Effector memory CD8-positive, alpha-beta T cell (primary cell): ENCODE data around the gene FMNL2.

Source experiments
- ATAC-seq: fragments of 150-1000 bp; cut with Tn5 transposase; replicated peaks from 2 replicates; pipeline ENCODE4 v1.10.0; 2021; ENCODE audit warnings: mild to moderate bottlenecking, moderate library complexity
- DNase-seq, 3 experiments: peaks; one replicate each; pipeline ENCODE4 v3.0.0; 2021
- H3K27ac Mint-ChIP-seq, 2 donors: one replicate each; pipeline ENCODE4 v1.8.0; 2022; ENCODE audit warnings: mild to moderate bottlenecking in 2 of 2, mixed read lengths in 2 of 2, moderate library complexity in 2 of 2
- H3K27me3 Mint-ChIP-seq, 2 donors: one replicate each; pipeline ENCODE4 v1.8.0; 2022; ENCODE audit warnings: mixed read lengths in 2 of 2
- H3K36me3 Mint-ChIP-seq: one replicate; pipeline ENCODE4 v1.8.0; 2022; ENCODE audit warnings: mild to moderate bottlenecking, moderate library complexity, mixed read lengths; ENCODE audit not compliant: insufficient read depth
- H3K4me1 Mint-ChIP-seq, 2 donors: one replicate each; pipeline ENCODE4 v1.8.0; 2022; ENCODE audit warnings: low read depth in 2 of 2, mixed read lengths in 2 of 2
- H3K4me3 Mint-ChIP-seq, 2 donors: one replicate each; pipeline ENCODE4 v1.8.0; 2022; ENCODE audit warnings: mild to moderate bottlenecking in 2 of 2, mixed read lengths in 2 of 2, moderate library complexity in 2 of 2
- H3K9me3 Mint-ChIP-seq, 2 donors: one replicate each; pipeline ENCODE4 v1.8.0; 2022; ENCODE audit warnings: mixed read lengths in 2 of 2

Gene FMNL2

GRCh38 chr2:152347076-152347475 is 12.1 kb downstream of the FMNL2 start:
- no peak for ATAC-seq
- Mint-ChIP-seq H3K4me1 (no peaks in the 10 kb centered on the region), H3K9me3 (no peaks in the 10 kb centered on the region), H3K27me3 (no peaks in the 10 kb centered on the region), H3K27ac (no peak overlapping the region), H3K36me3 (no peaks in the 10 kb centered on the region), H3K4me3 (no peak overlapping the region)
- no peak for DNase-seq

DNA sequence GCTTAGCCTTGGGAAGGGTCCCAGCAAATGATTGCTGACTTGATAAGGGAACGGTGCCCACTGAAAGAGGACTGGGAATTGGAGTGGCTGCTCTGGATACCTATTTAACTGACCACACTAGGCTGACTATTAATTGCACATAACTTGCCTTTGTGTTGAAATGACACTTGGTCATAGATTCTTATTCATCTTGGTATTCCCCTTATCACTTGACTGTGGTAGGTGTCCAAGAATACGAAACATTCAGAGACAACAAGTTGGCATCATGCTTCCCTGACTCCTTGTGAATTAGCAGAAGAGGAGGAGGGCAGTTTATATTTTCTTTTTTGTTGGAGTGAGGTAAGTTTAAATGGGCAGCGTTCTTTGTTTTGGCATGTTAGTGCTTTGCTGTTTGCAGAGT is 13.4 kb downstream of the FMNL2 start:
- H3K27me3 Mint-ChIP-seq: no peaks in the 10 kb centered on the region
- no peak overlapping the region for H3K27ac Mint-ChIP-seq
- H3K9me3 Mint-ChIP-seq: no peaks in the 10 kb centered on the region
- H3K4me3 Mint-ChIP-seq: no peak overlapping the region
- H3K36me3 Mint-ChIP-seq: no peaks in the 10 kb centered on the region
- no peaks in the 10 kb centered on the region for H3K4me1 Mint-ChIP-seq
- DNase-seq: no peak
- ATAC-seq: no peak

DNA sequence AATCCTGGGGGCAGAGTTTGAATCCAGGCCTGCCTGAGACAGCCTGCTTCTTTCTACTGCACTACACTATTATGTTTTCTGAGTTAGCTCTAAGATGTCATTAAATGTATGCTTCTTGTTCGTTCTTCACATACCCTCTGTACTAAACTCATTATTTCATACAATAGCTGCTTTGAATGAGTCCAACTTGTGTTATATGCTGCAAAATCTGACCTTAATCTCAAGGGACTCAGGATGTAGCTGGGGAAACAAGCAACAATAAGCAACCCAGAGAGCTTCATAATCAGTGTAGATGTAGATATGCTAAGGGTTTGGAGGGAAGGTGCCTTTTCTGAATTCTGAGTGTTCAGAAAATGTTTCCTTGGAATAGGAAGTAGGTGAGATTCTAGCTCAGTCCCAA is 14.4 kb downstream of the FMNL2 start:
- DNase-seq: no peak
- no peak for ATAC-seq
- Mint-ChIP-seq H3K27ac (no peak overlapping the region), H3K4me3 (no peak overlapping the region), H3K36me3 (no peaks in the 10 kb centered on the region), H3K27me3 (no peaks in the 10 kb centered on the region), H3K9me3 (no peaks in the 10 kb centered on the region), H3K4me1 (no peaks in the 10 kb centered on the region)

- no peaks in the 10 kb centered on the region for H3K27me3 Mint-ChIP-seq
These were observed 15.2 kb downstream of the FMNL2 start for GRCh38 chr2:152350155-152350679.

DNA sequence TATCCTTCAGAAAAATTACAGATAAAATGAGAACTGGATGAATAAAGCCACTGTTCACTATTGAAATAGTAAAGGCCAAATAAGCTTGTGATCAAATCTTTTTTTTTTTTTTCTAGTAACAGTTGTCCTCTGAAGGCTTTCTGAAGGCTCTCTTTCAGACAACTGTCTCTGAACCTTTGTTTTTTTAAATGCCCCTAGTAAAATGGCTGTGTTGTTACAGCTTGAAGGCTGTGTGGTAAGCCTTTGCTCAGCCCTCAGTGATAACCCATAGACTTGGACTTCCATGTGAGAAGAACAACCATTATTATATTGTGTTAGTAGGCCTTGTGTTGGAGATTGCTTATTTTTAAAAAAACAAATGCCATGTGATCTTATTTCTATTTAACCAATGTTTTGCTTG is 17.6 kb downstream of the FMNL2 start:
- no peak overlapping the region for H3K4me3 Mint-ChIP-seq
- H3K27me3 Mint-ChIP-seq: no peaks in the 10 kb centered on the region
- no peaks in the 10 kb centered on the region for H3K36me3 Mint-ChIP-seq
- DNase-seq (no peak), ATAC-seq (no peak)
- no peaks in the 10 kb centered on the region for H3K9me3 Mint-ChIP-seq
- no peaks in the 10 kb centered on the region for H3K4me1 Mint-ChIP-seq
- no peak overlapping the region for H3K27ac Mint-ChIP-seq

More at GRCh38 chr2:152350155-152350679, 15.2 kb downstream of the FMNL2 start:
- no peak overlapping the region for H3K4me3 Mint-ChIP-seq
- DNase-seq (no peak), ATAC-seq (no peak)
- no peaks in the 10 kb centered on the region for H3K4me1 Mint-ChIP-seq
- H3K27ac Mint-ChIP-seq: no peak overlapping the region
- H3K36me3 Mint-ChIP-seq: no peaks in the 10 kb centered on the region
- no peaks in the 10 kb centered on the region for H3K9me3 Mint-ChIP-seq

DNA sequence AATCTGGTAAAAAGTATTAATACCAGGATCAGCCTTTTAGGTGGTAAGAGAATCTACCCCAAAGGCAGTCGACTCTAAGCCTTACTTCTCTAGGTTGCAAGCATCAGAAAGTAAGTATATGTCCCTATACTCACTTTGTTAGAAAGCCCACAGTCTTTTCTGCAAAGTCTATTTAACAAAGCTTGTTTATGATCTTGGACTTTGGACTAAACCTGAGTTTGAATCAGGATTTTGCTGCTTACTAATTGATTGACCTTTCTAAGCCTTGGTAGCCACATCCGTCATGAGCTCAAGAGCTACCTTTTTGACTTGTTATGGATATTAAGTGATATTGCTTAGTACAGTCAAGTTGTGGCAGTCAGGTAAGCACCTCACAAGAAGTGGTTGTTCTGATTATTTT is 18.4 kb downstream of the FMNL2 start:
- no peak overlapping the region for H3K27ac Mint-ChIP-seq
- no peak overlapping the region for H3K4me3 Mint-ChIP-seq
- DNase-seq: no peak
- no peaks in the 10 kb centered on the region for H3K27me3 Mint-ChIP-seq
- no peaks in the 10 kb centered on the region for H3K9me3 Mint-ChIP-seq
- no peaks in the 10 kb centered on the region for H3K4me1 Mint-ChIP-seq
- ATAC-seq: no peak
- no peaks in the 10 kb centered on the region for H3K36me3 Mint-ChIP-seq

GRCh38 chr2:152354069-152354755 is 19.2 kb downstream of the FMNL2 start:
- no peaks in the 10 kb centered on the region for H3K9me3 Mint-ChIP-seq
- H3K4me1 Mint-ChIP-seq: no peaks in the 10 kb centered on the region
- H3K4me3 Mint-ChIP-seq: no peak overlapping the region
- no peak overlapping the region for H3K27ac Mint-ChIP-seq
- H3K27me3 Mint-ChIP-seq: no peaks in the 10 kb centered on the region
- H3K36me3 Mint-ChIP-seq: no peaks in the 10 kb centered on the region
- no peak for DNase-seq
- ATAC-seq: no peak

- Mint-ChIP-seq H3K9me3 (no peaks in the 10 kb centered on the region), H3K27ac (no peak overlapping the region), H3K27me3 (no peaks in the 10 kb centered on the region), H3K4me1 (no peaks in the 10 kb centered on the region), H3K4me3 (no peak overlapping the region), H3K36me3 (no peaks in the 10 kb centered on the region)
- DNase-seq (no peak), ATAC-seq (no peak)
These were observed 19.9 kb downstream of the FMNL2 start for GRCh38 chr2:152354909-152355308.

DNA sequence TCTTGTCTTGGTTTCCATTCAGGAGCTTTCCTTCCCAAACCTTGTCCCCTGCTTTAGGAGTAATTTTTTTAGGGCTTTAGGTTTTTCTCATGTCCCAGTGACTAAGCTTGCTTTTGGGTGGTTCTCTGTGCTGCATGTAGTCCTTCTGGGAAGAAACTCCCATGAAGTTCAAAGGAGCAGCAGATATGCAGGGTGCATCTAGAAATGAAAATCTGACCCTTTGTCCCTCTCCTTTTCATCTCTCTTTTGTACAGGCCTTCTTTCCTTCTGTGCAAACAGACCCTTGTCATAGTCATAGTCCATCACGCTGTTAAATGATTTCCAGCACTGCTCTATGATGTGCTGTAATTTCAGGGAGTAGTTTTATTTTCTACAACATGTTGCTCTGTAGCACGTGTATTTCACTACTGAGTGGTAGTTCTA is 20.4 kb downstream of the FMNL2 start:
- no peaks in the 10 kb centered on the region for H3K27me3 Mint-ChIP-seq
- no peak overlapping the region for H3K4me3 Mint-ChIP-seq
- no peak for ATAC-seq
- DNase-seq: no peak
- no peaks in the 10 kb centered on the region for H3K4me1 Mint-ChIP-seq
- H3K27ac Mint-ChIP-seq: no peak overlapping the region
- no peaks in the 10 kb centered on the region for H3K36me3 Mint-ChIP-seq
- no peaks in the 10 kb centered on the region for H3K9me3 Mint-ChIP-seq

DNA sequence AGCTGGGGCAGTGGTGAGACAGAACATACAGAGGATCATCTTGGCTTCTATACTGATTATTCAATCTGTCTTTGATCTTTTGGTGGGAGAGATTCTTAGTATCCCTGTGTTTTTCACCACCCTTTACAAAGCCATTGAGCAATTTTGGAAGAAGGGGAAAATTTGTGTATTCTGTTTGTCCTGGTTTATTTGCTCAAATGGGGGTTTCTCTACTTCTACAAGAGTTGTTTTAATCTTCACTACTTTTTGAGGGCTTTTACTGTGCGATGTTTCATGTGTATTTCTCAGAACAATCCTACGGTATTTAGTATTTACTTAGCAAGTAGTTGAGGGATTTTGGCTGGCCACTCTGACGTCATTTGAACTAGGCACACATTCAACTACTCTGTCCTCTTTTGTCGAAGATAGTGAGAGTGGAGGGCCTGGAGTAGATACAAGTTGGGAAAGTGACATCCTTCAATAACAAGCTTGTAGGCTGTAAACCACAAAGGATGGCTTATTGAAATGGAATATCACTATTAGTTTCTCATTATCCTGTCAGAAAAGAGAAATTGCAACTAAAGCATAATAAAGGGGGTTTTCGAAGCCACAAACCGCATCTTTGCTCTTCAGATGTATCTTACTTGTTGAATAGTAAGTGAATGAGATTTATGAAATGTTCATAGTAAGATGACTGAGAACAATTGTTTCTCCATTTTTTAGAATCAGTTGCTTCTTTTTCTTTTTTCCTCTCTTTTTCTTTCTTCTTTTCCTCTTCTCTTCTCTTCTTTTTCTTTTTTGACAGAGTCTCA is 24.8 kb downstream of the FMNL2 start:
- ATAC-seq: no peak
- Mint-ChIP-seq H3K9me3 (no peaks in the 10 kb centered on the region), H3K36me3 (no peaks in the 10 kb centered on the region), H3K4me1 (no peaks in the 10 kb centered on the region), H3K27me3 (peaks cover 3 to 11% of the 10 kb centered on the region in 2 donors), H3K27ac (no peak overlapping the region), H3K4me3 (no peak overlapping the region)
- no peak for DNase-seq

- no peak for ATAC-seq
- H3K36me3 Mint-ChIP-seq: no peaks in the 10 kb centered on the region
- H3K27ac Mint-ChIP-seq: no peak overlapping the region
- no peak overlapping the region for H3K4me3 Mint-ChIP-seq
- no peaks in the 10 kb centered on the region for H3K9me3 Mint-ChIP-seq
- no peaks in the 10 kb centered on the region for H3K4me1 Mint-ChIP-seq
- H3K27me3 Mint-ChIP-seq: peaks cover 12 to 22% of the 10 kb centered on the region in 2 donors
- DNase-seq: no peak
These were observed 29.0 kb downstream of the FMNL2 start for GRCh38 chr2:152363936-152364335.

- no peak for DNase-seq
These were observed 32.8 kb downstream of the FMNL2 start for GRCh38 chr2:152367547-152368390.

GRCh38 chr2:152369176-152369860 is 34.3 kb downstream of the FMNL2 start:
- H3K4me3 Mint-ChIP-seq: no peak overlapping the region
- no peak overlapping the region for H3K27ac Mint-ChIP-seq
- DNase-seq (no peak), ATAC-seq (no peak)
- no peaks in the 10 kb centered on the region for H3K4me1 Mint-ChIP-seq
- no peaks in the 10 kb centered on the region for H3K9me3 Mint-ChIP-seq
- peaks cover 21 to 23% of the 10 kb centered on the region in 2 donors for H3K27me3 Mint-ChIP-seq
- H3K36me3 Mint-ChIP-seq: no peaks in the 10 kb centered on the region

More at GRCh38 chr2:152367547-152368390, 32.8 kb downstream of the FMNL2 start:
- no peaks in the 10 kb centered on the region for H3K4me1 Mint-ChIP-seq
- ATAC-seq: no peak
- no peaks in the 10 kb centered on the region for H3K36me3 Mint-ChIP-seq
- H3K27me3 Mint-ChIP-seq: peaks cover 21 to 28% of the 10 kb centered on the region in 2 donors
- H3K27ac Mint-ChIP-seq: no peak overlapping the region
- no peaks in the 10 kb centered on the region for H3K9me3 Mint-ChIP-seq
- H3K4me3 Mint-ChIP-seq: no peak overlapping the region
